GM12875 (cell line): ENCODE results near the gene SETD3.

Experiments
- H3K4me3 ChIP-seq: one replicate; pipeline ENCODE4 v1.5.1; 2011; ENCODE audit warnings: low read depth, low read length, control low read depth
- CTCF ChIP-seq: IDR thresholded peaks from 2 replicates; pipeline ENCODE4 v1.5.1; 2011; ENCODE audit warnings: low read depth, mild to moderate bottlenecking, control low read depth, inconsistent platforms, low read length, moderate library complexity, borderline replicate concordance; ENCODE audit not compliant: insufficient read depth

SETD3 gene

GRCh38 chr14:99378782-99379214 is 101.9 kb downstream of the SETD3 start:
- H3K4me3 ChIP-seq, result no peak overlapping the region
- TF ChIP-seq CTCF, result no peak

GRCh38 chr14:99377951-99378350 is 102.7 kb downstream of the SETD3 start:
- no peak for TF ChIP-seq CTCF
- H3K4me3 ChIP-seq, result no peak overlapping the region

- no peak overlapping the region for H3K4me3 ChIP-seq
- TF ChIP-seq CTCF, result no peak
These were observed 105.7 kb downstream of the SETD3 start for GRCh38 chr14:99374964-99375363.

- H3K4me3 ChIP-seq, result no peak overlapping the region
- no peak for TF ChIP-seq CTCF
These were observed 116.9 kb downstream of the SETD3 start for GRCh38 chr14:99363616-99364290.

- no peak for TF ChIP-seq CTCF
- no peak overlapping the region for H3K4me3 ChIP-seq
These were observed 117.6 kb downstream of the SETD3 start for GRCh38 chr14:99363051-99363450.

GRCh38 chr14:99361596-99362215 is 119.0 kb downstream of the SETD3 start:
- no peak overlapping the region for H3K4me3 ChIP-seq
- TF ChIP-seq CTCF, result no peak
